ENCODE results near the gene DGKI.

The DGKI gene

DNA sequence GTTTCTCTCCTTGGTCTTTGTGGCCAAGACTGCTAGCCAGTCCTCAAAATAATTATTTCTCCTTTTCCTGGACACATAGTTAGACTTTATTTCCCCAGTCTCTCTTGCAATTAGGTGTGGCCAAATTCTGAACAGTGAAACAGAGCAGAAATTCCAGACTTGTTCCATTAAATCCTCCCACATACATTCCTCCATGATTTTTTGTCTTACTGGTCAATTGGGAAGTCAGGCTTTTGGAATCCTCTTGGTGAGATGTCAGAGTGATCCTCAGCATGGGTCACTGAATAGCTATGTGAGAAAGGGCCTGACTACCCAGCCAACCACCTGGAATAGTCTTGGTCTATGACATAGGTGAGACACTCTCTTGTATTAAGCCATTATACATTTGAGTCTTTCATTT lies 164.2 kb downstream of the DGKI start:
- no peak for DNase-seq

DNA sequence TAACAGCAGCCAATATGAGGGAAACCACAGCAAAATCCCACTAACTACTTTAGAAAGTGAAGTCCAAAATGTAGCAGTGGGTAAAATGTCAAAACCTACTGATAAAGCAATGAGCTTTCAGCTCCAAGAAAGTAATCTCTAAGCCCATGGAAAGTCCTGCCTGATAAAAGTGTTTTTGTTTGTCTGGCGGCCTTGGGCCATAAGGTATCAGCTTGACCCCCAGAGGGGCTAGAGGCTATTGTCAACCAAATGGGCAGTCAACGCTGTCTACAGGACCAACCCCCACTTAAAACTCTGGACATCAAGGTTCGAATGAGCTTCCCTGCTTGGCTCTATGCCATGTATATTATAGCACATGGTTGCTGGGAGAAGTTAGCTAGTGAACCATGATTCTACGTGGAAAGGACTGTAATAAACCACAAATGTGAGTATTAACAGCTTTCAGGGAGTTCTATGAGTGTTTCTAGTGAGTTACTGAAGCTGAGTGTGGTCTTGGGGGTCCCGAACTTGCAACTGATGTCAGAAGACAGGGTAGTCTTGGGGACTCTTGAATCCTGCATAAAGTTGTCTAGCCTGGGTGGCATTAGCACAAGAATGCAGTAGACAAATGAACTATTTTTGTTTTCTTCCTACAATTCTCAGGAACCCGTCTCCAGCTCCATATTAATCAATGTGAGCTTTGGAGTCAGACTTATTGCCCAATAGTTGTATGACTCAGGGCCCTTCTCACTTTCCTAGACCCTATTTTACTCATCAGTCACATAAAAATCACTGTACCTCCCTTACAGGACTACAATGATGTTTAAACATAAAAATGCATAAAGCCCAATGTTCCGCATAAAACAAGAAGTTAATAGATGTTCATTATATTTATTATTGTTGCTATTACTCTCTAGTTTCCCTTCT lies 164.9 kb downstream of the DGKI start:
- no peak for DNase-seq

DNA sequence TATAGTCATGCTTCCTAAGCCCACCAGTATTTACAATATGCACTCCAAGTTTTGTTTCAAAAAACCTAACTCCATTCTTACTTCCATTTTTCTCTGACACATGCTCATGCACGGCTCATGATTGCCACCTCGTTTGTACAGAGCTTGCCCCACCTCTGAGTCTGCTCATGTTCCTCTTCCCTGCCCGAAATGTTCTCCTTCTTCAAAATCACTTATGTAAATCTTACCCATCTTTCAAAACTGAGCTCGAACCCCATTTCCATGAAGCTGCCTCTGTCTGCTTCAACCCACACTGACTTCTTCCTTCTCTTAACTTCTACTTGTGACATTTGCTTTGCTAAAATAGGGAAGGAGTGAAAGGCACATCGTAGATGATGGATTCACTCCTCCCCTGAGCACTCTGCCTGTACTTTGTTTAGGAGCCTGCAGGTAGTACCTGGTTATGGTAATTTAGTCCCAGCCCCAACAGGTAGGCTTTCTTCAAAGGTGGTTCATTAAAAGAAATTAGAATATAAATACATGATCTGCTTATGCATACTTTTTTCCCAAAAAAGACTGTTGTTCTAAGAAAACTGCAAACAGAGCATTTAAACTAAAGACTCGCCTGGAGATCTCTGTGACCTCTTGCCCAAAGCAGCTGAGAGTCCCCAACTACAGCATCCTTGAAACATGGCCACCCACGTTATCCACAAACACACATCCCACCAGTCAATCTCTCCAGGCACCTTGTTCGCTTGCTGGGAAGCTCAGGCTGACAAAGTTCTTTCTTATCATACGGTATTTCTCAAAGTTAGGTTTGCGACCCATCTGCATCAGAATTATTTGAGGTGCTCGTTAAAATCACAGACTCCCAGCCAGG lies 172.0 kb downstream of the DGKI start:
- DNase-seq: no peak

GRCh38 chr7:137674048-137674447 lies 172.7 kb downstream of the DGKI start:
- DNase-seq: no peak

- no peak for DNase-seq
Measured at GRCh38 chr7:137671920-137672319, 174.9 kb downstream of the DGKI start.

- DNase-seq: no peak
Measured at GRCh38 chr7:137670222-137671064, 176.3 kb downstream of the DGKI start.

DNA sequence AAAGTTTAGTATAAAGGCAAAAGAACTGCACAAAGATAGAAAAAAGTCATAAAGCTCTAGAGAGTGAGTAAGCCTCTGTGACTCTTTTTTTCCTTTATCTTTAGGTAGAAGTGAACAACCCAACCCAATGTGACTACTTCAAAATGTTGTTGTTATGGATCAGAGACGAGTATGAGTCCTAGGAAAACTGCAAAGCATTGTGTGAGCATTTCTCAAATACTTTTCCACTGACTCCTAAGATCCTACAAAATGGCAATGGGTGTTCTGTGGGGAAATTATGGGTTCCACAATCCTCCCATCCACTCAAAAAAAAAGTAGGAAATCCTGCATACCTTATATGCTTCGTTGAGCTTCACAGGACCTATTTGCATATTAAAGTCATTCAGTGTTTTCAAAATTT lies 177.1 kb downstream of the DGKI start:
- DNase-seq: no peak

GRCh38 chr7:137668404-137668803 lies 178.4 kb downstream of the DGKI start:
- DNase-seq: no peak

DNA sequence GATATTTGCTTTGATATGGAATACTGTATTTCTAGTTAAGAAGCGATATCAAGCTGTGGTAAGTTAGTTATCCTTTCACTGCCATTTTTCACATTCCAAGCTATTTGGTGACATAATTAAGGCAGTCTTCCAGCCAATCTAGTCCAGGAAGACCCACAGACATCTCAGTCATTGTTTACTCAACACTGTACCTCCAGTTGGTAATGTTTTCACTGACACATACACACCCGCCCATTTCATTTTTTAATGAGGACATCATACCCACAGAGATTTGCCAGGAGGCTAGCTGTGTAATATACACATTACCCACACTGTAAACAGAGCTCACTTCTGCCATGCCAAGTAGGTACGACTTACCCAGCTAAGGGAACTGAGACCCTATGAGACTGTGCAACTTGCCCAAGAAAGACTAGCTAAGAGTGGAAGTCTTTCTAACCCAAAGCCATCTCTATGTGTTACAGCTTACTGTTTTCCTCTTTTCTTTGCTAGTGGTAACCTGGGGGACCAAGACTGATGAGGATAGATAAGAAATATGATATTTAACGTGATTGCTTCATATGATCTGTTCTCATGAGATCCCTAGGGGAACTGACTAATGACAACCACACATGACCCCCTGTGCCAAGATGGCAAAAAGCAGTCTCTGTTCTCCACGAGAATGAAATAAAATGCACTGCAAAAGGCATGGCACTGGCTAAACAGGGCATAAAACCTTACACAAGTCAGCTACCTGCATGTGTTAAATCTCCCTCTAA lies 179.0 kb downstream of the DGKI start:
- DNase-seq: no peak

GRCh38 chr7:137664846-137665245 lies 181.9 kb downstream of the DGKI start:
- DNase-seq: no peak

- no peak for DNase-seq
Measured at GRCh38 chr7:137661634-137662033, 185.1 kb downstream of the DGKI start.

- no peak for DNase-seq
Measured at GRCh38 chr7:137658190-137658900, 188.4 kb downstream of the DGKI start.

DNA sequence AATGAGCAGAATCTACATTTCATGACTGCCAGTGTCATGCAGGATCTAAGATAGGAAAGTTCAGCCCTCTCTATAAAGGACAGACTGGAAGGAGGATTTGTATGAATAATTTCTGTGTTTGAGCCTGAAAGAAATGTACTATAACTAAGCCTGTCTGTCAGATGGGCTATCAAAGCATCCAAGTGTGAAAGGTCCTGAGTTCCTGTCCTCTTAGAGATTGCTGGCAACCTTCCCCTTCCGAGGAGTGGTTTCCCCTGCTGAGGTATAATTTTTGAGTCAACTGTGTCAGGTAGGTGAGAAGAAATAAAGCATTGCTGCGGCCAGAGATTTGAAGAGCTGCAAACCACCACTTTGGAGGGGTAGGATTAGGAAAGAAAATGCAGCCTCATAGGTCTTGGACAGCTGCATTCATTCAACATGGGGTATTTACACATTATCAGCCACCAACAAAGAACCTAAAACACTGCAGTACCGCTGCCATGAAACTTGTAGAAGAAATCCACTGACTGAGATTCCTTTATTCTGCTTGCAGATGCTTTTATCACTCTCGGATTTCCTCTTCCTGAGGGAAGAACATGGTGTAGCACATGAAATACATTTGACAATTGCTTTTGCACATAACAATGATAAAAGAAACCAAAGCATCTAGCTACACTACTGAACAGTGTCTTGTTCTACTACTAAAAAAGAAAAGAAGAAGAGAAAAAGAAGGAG lies 189.1 kb downstream of the DGKI start:
- peak; percentile 14 for DNase-seq

DNA sequence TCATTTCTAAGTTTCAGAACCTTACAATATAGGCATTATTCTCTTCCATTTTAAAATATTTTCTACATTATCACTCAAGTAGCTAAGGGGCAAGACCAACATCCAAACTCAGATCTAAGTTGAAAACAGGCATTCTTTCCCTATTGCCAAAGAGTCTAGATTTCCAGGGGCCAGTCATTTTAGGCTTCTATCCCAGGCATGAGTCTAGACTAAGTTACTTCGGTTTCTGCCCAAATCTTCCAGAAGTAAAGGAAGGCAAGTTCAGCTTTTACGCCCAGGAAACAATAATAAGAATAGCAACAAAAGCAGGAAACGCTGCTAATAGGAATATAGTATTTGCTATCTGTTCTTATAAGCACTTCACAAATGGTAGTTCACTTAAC lies 189.9 kb downstream of the DGKI start:
- DNase-seq: no peak

DNA sequence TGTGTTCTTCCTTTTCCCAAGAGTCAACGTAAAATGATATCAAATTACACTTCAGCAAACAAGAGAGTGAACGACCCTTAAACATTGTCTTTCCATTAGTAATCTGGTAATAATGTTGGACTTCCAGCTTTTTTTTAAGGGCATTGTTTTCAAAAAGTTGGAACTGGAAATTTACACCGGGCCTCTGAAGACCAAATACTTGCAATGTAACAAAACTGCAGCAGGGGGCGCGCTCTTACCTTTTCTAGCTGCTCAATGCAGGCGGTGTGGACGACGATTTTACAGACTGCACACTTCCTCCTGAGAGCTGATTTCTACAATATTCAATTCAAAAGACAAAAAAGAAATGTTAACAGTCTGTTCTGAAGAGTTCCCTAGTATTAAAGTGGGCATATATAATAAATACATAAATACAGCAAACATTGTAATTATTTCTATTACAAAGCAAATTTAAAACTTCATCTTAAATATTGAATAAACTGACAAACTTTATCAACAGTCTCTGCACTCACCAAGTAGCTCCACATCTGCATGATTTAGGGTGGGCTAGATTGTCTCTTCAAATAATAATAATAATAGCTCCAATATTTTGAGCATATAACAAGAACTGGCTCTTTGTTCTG lies 190.4 kb downstream of the DGKI start:
- DNase-seq: peak; percentile 74

GRCh38 chr7:137655804-137656203 lies 191.0 kb downstream of the DGKI start:
- DNase-seq: no peak

- DNase-seq: no peak
Measured at GRCh38 chr7:137652721-137653120, 194.1 kb downstream of the DGKI start.

DNA sequence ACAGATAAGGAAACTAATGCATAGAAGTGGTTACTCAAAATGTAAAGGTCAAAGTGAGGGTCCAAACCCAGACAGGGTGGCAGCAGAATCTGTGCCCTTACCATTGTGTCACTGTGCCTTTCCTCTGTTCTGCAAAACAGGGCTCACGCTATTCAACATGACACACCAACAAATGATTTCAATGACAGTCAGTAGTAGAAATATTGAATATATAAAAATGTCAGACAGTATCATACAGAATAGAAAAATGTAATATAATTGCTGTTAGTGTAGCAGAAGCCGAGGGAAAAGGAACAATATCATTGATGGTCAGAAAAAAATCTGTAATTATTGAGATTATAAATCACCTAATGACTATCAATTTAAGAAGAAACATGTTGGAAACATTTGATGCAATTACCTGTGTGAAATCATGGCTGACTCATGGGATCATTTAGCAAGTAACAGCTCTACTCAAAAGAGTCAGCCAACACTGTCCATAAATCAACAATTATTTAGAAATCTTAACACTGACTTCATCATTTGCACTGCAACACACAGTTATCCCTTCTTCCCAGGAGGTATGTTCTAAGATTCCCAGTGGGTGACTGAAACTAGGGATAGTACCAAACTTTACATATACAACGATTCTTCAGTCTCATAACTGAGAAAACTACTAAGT lies 198.7 kb downstream of the DGKI start:
- DNase-seq: no peak

DNA sequence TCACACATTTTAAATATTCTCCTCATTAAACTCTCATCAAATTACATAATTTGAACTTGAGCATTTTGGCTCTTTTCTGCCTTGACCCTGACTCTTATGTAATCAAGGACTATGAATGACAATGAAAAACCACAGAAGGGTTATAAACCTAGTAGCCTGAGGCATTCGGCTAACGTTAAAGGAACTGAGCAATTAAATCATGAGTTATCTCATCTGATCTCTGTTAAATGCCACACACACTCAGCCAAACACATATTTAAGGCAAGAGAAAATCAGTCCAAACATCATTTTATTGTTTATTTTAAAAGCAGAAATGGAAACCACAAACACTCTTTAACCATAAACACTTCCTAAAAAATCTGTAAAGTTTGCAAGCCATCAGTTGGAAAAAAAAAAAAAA lies 204.3 kb downstream of the DGKI start:
- DNase-seq: no peak

DNA sequence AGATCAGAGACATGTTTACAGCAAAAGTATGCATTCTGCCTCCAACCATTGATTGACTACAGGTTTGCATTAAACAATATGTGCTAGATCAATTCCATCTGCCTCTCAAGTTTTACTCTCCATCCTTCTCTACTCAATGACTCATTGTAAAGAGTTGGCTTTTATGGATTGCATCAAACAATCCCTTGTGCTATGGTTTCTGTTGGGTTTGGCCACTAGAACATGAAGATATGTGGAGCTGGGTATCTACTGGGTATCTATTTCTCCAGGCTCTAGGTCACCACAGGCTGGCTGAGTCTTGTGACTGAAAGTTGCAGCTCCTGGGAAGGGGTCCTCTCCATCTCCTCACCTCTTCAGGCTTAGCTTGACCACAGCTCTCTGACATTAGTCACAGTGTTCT lies 204.7 kb downstream of the DGKI start:
- no peak for DNase-seq
